IMR-90 (cell line): ENCODE results near the gene ASCL5.

ENCODE experiments used
- CTCF ChIP-seq: conservative IDR thresholded peaks from 2 replicates; pipeline ENCODE4 v1.5.1; 2012; ENCODE audit warnings: mild to moderate bottlenecking, low read depth, low read length, improper control_type of control experiment
- FOS ChIP-seq: fragments of 150-350 bp; IDR thresholded peaks from 2 replicates; pipeline ENCODE4 v1.6.1; 2016; ENCODE audit warnings: low read depth, low read length
- MXI1 ChIP-seq: IDR thresholded peaks from 2 replicates; pipeline ENCODE4 v1.6.1; 2012; ENCODE audit warnings: low read depth, mild to moderate bottlenecking, low read length, moderate library complexity, borderline replicate concordance
- NFE2L2 ChIP-seq: fragments of 150-350 bp; IDR thresholded peaks from 2 replicates; pipeline ENCODE4 v1.6.1; 2016; ENCODE audit warnings: low read depth, mild to moderate bottlenecking, low read length
- POLR2A ChIP-seq: IDR thresholded peaks from 2 replicates; pipeline ENCODE4 v1.6.1; 2012; ENCODE audit warnings: mild to moderate bottlenecking, low read depth, low read length

GRCh38 chr1:201109651-201110050 lies 17.3 kb downstream of the ASCL5 start:
- TF ChIP-seq POLR2A (no peak), CTCF (no peak), MXI1 (no peak), FOS (no peak), NFE2L2 (no peak)
